HK-2 (cell line): ENCODE measurements around the gene NGDN.

Experiments used
- DNase-seq: peaks from one replicate; pipeline ENCODE4 v3.0.0-alpha.2; 2018; ENCODE audit not compliant: unreplicated experiment

Gene NGDN

GRCh38 chr14:23469906-23470403, 452 bp downstream of the NGDN start:
- no peak for DNase-seq

DNA sequence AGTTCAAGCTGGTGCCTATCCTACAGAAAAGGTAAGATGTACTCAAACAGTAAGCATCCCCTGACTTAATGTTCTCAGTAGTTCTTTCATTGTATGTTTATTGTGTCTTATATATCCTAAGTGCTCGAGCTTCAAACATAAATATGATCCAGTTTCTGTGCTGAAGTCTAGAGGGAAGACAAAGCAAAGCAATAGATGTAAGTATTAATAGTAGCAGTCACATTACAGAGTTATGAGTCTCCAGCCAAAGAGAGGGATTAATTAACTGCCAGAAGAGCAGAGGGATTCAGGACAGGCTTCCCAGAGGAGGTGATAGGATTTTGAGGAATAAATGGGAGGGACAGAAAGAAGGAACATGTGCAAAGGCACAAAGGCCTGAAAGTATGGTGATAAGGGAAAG, 1.4 kb downstream of the NGDN start:
- DNase-seq = no peak

DNA sequence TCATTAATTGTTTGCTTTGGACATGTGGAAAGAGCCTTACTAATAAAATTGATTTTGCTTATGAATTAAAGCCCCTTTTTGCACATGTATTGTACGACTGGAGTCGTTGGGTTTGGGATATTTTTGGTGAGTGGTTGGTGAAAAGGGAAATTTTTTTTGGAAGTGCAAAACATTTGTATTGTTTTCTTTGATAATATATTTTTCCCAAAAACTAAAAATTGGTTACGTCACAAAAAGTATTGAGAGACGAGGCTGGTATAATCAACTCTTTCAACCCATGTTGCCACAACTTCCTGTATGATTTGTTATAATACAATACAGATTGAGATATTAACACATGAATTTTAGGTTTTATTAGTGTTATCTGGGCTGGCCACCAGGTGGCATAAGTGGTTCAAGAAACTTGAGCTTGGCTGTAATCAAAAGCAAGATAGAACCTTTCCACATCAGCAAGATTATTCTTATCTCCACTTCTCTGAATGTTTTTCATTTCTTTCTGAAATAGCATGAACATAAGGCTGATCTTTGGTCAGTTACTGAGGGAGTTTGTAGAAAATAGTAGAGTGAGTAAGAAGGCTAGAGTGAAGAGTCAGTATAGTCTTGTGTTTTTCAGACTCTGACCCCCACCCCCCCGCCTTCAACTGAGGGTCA, 8.7 kb downstream of the NGDN start:
- peak; percentile 24 for DNase-seq

GRCh38 chr14:23481362-23481970, 12.0 kb downstream of the NGDN start:
- no peak for DNase-seq

DNA sequence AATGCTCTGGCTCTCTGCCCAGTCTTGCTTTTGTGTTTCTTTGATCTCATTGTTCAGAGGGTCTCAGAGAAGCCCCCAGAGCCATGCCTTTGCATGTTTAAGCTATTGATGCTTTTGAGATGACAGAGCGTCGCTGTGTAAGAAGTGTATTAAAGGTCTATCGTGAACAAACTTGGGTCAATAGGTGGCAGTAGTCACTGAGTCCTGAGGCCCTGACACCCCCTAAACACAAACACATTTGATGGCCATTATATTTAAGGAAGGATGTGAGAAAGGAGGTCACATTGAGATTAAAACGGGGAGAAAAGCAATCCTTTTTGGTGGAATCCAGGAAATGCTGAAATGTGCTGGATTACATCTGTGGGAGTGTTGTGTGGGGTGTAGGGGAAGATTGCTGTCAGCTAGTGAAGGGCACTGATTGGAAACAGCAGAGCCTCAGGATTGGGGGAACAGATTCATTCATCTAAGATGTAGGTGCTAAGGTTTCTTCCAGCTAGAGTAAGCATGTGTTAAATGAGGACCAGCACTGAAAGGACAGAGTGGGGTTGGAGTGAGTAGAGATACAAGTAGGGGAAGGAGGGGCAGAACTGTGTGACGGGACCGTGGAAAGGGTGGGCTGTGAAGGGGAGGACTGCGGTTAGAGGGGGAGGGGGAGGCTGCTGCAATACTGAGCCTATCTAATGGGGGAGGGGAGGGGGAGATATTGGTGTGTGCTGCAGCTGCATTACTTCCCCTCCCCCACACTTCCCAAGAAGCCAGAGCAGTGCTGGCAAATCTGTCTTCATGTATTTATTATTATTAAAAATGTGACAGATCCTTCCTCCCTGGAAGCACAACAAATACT, 12.7 kb downstream of the NGDN start:
- DNase-seq = no peak

GRCh38 chr14:23482823-23483148, 13.3 kb downstream of the NGDN start:
- no peak for DNase-seq

DNA sequence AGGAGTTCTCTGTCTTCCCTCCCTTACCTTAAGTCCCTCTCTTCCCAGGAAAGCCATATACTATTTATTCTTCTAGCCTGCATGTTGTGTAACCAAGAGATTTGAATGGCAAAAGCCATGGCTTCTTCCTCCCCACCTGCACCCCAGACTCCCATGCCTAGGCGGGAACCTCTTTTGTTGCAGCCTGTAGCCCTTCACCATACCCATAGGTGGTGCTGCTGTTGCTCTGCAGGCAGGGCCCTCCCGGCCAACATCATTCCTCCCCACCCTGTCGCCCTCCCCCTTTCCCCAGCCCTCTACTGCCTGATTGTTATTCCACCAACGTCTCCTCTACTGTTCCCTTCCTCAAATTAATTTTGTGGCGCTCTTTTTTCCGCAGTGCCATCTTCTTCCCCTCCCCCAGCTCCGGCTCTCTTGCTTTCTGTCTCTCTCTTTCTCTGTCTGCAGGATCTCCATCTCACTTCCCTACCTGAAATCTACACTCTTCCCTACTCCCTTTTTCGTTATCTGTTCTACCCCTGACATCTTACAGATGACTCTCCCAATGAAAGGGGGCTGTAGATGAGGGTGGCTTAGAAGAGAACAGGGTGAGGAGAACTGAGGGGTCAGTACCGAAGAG, 13.8 kb downstream of the NGDN start:
- peak; percentile 13 for DNase-seq

- no peak for DNase-seq
Measured at GRCh38 chr14:23485326-23485725, 15.8 kb downstream of the NGDN start.

DNA sequence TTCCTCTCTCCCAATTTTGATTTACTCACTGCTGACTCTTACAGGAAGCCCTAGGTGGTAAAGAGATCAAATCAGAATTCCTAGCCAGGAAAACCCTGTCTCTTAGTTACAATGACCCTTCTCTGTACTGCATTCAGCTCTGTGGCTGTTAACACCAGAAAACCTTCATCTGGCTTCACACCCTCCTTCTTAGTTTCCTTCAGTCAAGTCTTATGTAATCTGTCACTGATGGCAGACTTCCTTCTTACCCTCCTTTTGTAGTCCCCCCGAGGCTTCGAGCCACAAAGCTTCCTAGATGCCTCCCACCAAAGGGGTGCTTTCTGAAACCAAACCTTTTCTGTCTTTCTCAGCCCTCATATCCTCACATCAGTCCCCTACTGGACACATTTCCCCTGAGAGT, 16.5 kb downstream of the NGDN start:
- DNase-seq = no peak

GRCh38 chr14:23487216-23487615, 17.7 kb downstream of the NGDN start:
- no peak for DNase-seq

DNA sequence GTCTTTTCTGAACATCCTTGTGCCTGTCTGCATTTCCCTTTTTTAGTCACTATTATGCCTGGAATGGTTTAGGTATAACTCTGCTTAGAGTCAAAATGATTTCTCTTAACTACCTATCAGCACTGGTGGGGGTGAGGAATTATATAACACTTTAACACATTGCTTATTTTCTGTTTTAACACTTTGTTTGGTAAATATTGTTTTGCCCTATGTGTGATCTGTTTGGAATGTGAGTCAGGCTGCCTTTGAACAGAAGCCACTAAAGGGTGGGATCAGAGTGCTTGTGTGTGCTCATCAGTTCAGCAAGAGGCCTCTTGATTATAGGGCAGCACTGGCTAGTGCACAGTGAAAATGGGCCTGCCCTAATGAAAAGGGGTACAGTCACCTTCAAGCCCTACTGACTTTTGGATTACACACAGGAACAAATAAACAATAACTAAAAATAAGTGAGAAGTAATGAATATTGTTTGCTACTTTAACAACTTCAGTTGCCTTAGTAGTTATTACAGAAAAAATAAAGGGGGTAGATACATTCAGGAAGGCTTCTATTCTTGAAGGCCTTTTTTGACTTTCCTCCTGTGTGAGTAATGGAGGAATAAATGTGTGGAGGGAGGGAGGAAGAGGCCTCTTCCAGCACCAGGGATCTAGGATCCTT, 23.2 kb downstream of the NGDN start:
- DNase-seq = no peak

- no peak for DNase-seq
Measured at GRCh38 chr14:23494223-23494622, 24.7 kb downstream of the NGDN start.

DNA sequence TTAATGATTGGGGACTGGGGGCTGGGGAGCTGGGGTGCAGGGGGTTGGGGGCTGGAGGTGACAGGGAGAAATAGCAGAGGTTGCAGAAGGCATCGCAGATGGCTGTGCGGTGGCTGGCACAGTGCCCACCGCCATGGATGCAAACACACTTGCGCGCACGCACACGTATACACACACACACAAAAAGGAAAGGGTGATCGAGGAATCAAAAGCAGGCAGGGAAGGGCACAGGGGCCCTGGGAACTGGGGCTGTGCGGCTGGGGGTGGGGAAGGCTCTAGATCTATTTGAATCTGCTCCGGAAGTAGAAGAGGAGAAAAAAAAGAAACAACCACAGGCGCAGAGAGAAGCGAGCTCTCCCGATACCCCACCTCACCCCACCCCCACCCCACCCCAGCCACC, 42.7 kb downstream of the NGDN start:
- no peak for DNase-seq

DNA sequence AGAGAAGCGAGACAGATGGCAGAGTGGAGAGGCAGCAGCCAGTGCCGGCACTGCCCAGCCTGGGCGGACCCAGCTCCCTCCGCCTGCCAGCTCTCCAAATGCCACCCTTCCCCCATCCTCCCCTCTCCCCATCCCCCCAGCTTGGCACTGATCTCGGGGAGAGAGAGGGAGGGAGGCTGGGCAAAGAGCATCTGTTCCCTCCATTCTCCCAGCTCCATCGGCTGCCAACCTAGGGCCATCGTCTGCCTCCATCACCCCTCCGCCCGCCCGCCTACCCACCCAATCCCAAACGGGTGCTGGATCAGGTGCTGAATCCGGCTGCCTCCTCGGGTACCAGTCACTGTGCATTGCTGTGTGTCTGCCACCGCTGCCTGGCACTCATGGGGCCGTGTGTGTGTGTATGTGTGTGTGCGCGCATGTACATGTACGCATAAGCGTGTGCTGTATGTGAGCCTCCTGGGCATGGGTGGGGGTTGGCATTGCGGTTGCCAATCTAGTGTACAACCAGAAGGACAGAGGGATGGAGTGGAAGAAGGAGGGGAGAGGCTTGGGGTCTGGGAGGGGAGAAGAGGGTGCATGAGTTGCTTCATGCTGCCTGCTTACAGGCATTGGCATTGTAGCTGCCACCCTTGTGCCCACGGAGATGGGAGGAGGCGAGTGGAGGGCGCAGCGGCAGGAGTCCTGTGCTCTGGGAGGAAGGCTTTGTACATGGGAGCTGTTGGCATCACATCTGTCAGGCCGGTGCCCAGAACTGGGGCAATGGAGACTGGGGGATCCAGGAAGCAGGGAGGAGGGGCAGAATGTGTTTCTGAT, 43.7 kb downstream of the NGDN start:
- DNase-seq = no peak

DNA sequence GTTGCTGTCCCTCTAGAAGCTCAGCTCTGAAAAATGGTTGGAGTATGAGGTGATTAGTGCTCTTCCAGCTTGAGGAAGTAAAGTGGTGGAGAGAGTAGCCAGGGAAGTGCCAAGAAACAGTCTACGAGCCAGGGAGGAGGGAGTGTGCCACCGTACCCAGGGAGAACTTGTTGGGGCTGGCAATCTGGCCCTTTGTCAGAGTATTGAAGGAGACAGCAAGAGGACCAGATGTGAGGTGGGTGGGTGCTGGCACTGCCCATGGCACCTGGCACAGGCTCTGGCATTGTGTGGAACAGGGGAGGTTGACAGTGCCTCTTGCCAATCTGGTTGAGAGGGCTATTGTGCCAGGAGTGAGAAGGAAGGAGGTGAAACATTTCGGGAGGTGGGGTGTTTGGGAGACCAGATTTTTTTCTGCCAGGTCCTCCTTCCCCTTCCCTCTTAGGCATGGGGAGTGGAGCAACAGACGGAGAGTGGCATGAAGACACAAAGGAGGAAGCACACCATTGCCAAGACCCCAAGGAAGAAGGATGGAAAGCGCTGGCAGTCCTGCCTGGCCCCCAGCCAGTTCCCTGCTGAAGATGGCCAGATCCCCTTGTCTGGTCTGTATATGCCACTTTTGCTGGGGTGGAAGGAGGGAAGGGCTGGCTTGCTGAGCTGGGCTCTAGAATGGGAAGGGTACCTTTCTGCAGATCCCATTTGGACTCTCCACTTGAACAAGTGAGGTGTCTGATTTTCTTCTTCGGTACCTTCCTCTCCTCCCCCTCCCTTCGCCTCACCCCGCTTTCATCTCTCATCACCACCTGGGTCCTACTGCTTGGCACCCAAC, 44.5 kb downstream of the NGDN start:
- no peak for DNase-seq

GRCh38 chr14:23514644-23514957, 45.1 kb downstream of the NGDN start:
- DNase-seq = no peak

- DNase-seq = no peak
Measured at GRCh38 chr14:23517650-23518326, 48.3 kb downstream of the NGDN start.

DNA sequence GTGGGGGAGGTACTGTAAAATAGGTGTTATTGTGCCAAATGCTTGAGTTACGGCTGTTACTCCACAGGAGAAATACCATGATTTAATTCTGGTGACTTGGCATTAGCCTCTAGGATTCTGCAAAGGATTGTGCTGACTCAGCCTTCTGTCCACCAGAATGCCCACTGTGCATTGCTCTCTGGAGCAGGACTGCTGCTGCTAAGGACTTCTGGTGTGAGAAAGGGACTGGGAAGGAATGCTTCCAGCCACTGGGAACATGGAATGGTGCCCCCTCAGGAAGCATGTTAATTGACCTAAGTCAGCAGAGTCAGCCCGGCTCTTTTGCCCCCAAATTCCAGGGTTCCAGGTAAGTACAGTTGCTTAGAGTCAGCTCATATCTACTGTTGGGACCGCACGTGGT, 49.2 kb downstream of the NGDN start:
- DNase-seq = no peak

DNA sequence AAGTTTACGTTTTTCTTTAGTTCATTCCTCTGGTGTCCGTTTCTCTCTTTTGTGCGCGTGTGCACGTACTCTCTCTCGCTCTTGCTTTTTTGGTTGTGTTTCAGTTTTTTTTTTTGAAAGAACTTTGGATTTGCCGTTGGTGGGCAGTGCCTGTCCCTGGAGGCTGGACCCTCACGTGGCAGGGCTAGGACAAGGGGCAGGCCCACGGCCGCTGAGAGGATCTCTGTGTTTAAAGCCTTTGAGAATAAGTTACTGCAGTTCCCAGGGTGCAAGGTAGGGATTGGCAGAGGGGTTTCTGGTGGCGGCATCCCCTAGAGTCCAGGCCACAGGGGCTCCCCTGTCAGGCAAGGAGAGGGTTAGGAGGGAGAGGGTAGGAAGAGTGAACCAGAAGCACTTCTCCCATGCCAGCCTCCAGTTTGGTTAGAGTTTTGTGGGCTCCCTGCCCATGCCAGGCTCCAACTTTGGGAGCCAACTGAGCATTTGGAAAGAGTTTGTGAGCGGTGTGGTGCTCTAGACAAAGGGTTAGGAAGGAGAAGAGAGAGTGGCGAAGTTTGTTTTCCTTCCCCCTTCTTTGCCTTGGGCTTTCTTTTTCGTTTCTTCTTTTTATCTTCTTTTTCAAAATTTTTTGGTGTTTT, 51.5 kb downstream of the NGDN start:
- no peak for DNase-seq
